HepG2 (cell line): ENCODE data around the gene NME1. TPM values are rescaled to one million over a fixed set of nuclear protein-coding genes. Genes with fewer than 3 reads are reported as not detected.
A peak's percentile ranks its signal among the peaks of the same experiment; 100 is the strongest.

Experiments
- FOXC1 ChIP-seq: sonication (generic); formaldehyde crosslinking; IDR thresholded peaks from 2 replicates; pipeline ENCODE4 v1.8.0; 2022; ENCODE audit warnings: mild to moderate bottlenecking, missing genetic modification reagents, borderline replicate concordance
- HOXA5 ChIP-seq: sonication (generic); formaldehyde crosslinking; IDR thresholded peaks from 2 replicates; pipeline ENCODE4 v1.4.0; 2020; ENCODE audit warnings: missing genetic modification reagents
- LCORL ChIP-seq, 2 experiments: fragments of 450-650 bp in 1 of 2; sonication (generic) in 1 of 2; formaldehyde crosslinking in 1 of 2; IDR thresholded peaks; 2 replicates each; pipeline versions ENCODE4 v1.5.0 to v1.6.1; 2017 to 2020; ENCODE audit warnings: antibody characterized with exemption in 1 of 2, missing genetic modification reagents in 1 of 2
- NFE2 ChIP-seq: sonication (generic); formaldehyde crosslinking; IDR thresholded peaks from 2 replicates; pipeline ENCODE4 v1.4.0; 2020; ENCODE audit warnings: missing genetic modification reagents
- U2AF2 ChIP-seq: fragments of 200-400 bp; formaldehyde crosslinking; IDR thresholded peaks from 2 replicates; pipeline ENCODE4 v1.6.1; 2017; ENCODE audit warnings: low read depth, mild to moderate bottlenecking, low read length
- YEATS4 ChIP-seq: sonication (generic); formaldehyde crosslinking; IDR thresholded peaks from 2 replicates; pipeline ENCODE4 v1.4.0; 2020; ENCODE audit warnings: missing genetic modification reagents, borderline replicate concordance
- ZMYM3 ChIP-seq: sonication (generic); formaldehyde crosslinking; IDR thresholded peaks from 2 replicates; pipeline ENCODE4 v1.5.1; 2020; ENCODE audit warnings: mild to moderate bottlenecking, missing genetic modification reagents
- ZNF296 ChIP-seq: sonication (generic); formaldehyde crosslinking; conservative IDR thresholded peaks from 2 replicates; pipeline ENCODE4 v1.5.0; 2020; ENCODE audit warnings: mild to moderate bottlenecking, missing genetic modification reagents
- ZNF616 ChIP-seq: sonication (generic); formaldehyde crosslinking; IDR thresholded peaks from 2 replicates; pipeline ENCODE4 v1.5.0; 2020; ENCODE audit warnings: low read depth, mild to moderate bottlenecking, missing genetic modification reagents
- ZNF749 ChIP-seq: sonication (generic); formaldehyde crosslinking; IDR thresholded peaks from 2 replicates; pipeline ENCODE4 v1.8.0; 2022; ENCODE audit warnings: mild to moderate bottlenecking, missing genetic modification reagents, moderate library complexity, borderline replicate concordance
- polyA plus RNA-seq, 8 experiments: library from polyadenylated mRNA; depleted of rRNA in 3 of 8; stranded (reverse) in 7 of 8; unstranded in 1 of 8; fragments of >200 nt; fragmentation: Illumina TruSeq in 4 of 8; extraction: Trizol in 4 of 8; gene quantifications; 2 replicates each; pipeline versions ENCODE4 v1.2.1 to v1.2.3, GENCODE V29; 2011 to 2016; ENCODE audit warnings: low read depth in 4 of 8, missing spikeins in 1 of 8, mixed read lengths in 1 of 8; ENCODE audit not compliant: insufficient read depth in 1 of 8
- total RNA-seq, 5 experiments: library from RNA; depleted of rRNA; stranded (reverse); fragments of >200 nt; fragmentation: Illumina TruSeq; extraction: Trizol; gene quantifications; 2 replicates each; pipeline ENCODE4 v1.2.3, GENCODE V29; 2016; ENCODE audit warnings: low read depth in 1 of 5
- TF ChIP-seq, protein P1 (sequence below): sonication (generic); formaldehyde crosslinking; IDR thresholded peaks from 2 replicates; pipeline ENCODE4; 2020; ENCODE audit warnings: missing genetic modification reagents, mild to moderate bottlenecking, borderline replicate concordance
- TF ChIP-seq, protein P2 (sequence below): sonication (generic); formaldehyde crosslinking; IDR thresholded peaks from 2 replicates; pipeline ENCODE4 v1.4.0; 2020; ENCODE audit warnings: mild to moderate bottlenecking, missing genetic modification reagents
- TF ChIP-seq, protein P3 (sequence below): sonication (generic); formaldehyde crosslinking; IDR thresholded peaks from 2 replicates; pipeline ENCODE4 v1.4.0; 2020; ENCODE audit warnings: missing genetic modification reagents
- TF ChIP-seq, protein P4 (sequence below): sonication (generic); formaldehyde crosslinking; IDR thresholded peaks from 2 replicates; pipeline ENCODE4 v1.4.0; 2020; ENCODE audit warnings: mild to moderate bottlenecking, missing genetic modification reagents, borderline replicate concordance
- TF ChIP-seq, protein P5 (sequence below): sonication (generic); formaldehyde crosslinking; IDR thresholded peaks from 2 replicates; pipeline ENCODE4 v1.5.0; 2020; ENCODE audit warnings: mild to moderate bottlenecking, missing genetic modification reagents, borderline replicate concordance
- TF ChIP-seq, protein P6 (sequence below): IDR thresholded peaks from 2 replicates; pipeline ENCODE4 v1.6.1; 2016

Gene NME1
- total and polyA plus RNA-seq, 2 of the 13 experiments (the other 11 are each of a cell fraction or from before 2014, with no cell fraction given) = 295 to 516 TPM

DNA sequence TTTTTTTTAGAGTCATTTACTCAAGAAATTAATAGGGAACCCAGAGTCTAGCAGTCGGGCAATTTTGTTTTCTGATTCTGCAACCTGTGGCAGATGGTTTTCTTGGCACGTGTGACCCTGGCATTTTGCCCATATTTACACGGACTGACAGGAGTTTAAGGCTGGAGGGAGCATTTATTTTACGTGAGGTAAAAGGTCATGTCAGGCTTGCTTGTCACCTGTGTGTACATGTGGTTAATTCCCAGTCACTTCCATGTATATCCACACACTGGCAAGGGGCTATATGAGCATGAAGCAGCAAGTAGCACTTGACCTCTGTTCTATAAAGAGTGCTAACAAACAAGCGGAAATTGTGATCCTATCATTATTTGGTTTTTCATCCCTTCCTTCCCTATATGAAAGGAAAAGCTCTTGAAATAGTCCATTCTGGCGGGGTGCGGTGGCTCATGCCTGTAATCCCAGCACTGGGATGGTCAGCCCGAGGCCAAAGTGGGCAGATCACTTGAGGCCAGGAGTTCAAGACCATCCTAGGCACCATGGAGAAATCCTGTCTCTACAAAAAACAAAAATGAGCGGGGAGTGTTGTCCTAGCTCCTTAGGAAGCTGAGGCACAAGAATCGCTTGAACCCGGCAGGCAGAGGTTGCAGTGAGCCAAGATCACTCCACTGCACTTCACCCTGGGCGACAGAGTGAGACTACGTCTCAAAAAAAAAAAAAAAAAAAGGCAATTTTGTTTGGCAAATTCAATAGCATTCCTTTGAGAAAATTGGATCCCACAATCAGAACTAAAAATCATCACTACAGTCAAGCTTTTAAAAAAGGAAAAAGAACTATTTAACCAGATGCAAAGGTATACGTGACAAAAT, 34.8 kb upstream of the NME1 start (continued):
- TF ChIP-seq, protein P1, sequence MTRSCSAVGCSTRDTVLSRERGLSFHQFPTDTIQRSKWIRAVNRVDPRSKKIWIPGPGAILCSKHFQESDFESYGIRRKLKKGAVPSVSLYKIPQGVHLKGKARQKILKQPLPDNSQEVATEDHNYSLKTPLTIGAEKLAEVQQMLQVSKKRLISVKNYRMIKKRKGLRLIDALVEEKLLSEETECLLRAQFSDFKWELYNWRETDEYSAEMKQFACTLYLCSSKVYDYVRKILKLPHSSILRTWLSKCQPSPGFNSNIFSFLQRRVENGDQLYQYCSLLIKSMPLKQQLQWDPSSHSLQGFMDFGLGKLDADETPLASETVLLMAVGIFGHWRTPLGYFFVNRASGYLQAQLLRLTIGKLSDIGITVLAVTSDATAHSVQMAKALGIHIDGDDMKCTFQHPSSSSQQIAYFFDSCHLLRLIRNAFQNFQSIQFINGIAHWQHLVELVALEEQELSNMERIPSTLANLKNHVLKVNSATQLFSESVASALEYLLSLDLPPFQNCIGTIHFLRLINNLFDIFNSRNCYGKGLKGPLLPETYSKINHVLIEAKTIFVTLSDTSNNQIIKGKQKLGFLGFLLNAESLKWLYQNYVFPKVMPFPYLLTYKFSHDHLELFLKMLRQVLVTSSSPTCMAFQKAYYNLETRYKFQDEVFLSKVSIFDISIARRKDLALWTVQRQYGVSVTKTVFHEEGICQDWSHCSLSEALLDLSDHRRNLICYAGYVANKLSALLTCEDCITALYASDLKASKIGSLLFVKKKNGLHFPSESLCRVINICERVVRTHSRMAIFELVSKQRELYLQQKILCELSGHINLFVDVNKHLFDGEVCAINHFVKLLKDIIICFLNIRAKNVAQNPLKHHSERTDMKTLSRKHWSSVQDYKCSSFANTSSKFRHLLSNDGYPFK = no peak
- TF ChIP-seq LCORL (IDR thresholded peaks at IDR 0.05) = no peak
- TF ChIP-seq LCORL (CRISPR knock-in tag; IDR thresholded peaks at IDR 0.05) = 0 out of 2 replicates have a peak, but pooled peaks have one; percentile 32
- TF ChIP-seq U2AF2 = no peak
- 0 out of 2 replicates have a peak, but pooled peaks have one; percentile 28 for TF ChIP-seq YEATS4
- no peak for TF ChIP-seq ZNF749 (CRISPR knock-in tag)
- no peak for TF ChIP-seq ZNF616
- TF ChIP-seq, protein P2, sequence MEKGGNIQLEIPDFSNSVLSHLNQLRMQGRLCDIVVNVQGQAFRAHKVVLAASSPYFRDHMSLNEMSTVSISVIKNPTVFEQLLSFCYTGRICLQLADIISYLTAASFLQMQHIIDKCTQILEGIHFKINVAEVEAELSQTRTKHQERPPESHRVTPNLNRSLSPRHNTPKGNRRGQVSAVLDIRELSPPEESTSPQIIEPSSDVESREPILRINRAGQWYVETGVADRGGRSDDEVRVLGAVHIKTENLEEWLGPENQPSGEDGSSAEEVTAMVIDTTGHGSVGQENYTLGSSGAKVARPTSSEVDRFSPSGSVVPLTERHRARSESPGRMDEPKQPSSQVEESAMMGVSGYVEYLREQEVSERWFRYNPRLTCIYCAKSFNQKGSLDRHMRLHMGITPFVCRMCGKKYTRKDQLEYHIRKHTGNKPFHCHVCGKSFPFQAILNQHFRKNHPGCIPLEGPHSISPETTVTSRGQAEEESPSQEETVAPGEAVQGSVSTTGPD (CRISPR knock-in tag) = no peak
- TF ChIP-seq, protein P3, sequence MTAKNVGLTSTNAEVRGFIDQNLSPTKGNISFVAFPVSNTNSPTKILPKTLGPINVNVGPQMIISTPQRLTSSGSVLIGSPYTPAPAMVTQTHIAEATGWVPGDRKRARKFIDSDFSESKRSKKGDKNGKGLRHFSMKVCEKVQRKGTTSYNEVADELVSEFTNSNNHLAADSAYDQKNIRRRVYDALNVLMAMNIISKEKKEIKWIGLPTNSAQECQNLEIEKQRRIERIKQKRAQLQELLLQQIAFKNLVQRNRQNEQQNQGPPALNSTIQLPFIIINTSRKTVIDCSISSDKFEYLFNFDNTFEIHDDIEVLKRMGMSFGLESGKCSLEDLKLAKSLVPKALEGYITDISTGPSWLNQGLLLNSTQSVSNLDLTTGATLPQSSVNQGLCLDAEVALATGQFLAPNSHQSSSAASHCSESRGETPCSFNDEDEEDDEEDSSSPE = no peak
- no peak for TF ChIP-seq HOXA5 (CRISPR knock-in tag)
- TF ChIP-seq, protein P4, sequence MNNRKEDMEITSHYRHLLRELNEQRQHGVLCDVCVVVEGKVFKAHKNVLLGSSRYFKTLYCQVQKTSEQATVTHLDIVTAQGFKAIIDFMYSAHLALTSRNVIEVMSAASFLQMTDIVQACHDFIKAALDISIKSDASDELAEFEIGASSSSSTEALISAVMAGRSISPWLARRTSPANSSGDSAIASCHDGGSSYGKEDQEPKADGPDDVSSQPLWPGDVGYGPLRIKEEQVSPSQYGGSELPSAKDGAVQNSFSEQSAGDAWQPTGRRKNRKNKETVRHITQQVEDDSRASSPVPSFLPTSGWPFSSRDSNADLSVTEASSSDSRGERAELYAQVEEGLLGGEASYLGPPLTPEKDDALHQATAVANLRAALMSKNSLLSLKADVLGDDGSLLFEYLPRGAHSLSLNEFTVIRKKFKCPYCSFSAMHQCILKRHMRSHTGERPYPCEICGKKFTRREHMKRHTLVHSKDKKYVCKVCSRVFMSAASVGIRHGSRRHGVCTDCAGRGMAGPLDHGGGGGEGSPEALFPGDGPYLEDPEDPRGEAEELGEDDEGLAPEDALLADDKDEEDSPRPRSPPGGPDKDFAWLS (CRISPR knock-in tag) = no peak
- TF ChIP-seq NFE2 = no peak
- TF ChIP-seq, protein P5, sequence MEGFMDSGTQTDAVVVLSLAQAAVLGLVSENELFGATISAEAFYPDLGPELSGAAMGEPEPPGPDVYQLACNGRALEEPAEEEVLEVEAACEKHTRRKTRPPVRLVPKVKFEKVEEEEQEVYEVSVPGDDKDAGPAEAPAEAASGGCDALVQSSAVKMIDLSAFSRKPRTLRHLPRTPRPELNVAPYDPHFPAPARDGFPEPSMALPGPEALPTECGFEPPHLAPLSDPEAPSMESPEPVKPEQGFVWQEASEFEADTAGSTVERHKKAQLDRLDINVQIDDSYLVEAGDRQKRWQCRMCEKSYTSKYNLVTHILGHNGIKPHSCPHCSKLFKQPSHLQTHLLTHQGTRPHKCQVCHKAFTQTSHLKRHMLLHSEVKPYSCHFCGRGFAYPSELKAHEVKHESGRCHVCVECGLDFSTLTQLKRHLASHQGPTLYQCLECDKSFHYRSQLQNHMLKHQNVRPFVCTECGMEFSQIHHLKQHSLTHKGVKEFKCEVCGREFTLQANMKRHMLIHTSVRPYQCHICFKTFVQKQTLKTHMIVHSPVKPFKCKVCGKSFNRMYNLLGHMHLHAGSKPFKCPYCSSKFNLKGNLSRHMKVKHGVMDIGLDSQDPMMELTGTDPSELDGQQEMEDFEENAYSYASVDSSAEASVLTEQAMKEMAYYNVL (CRISPR knock-in tag) = no peak
- TF ChIP-seq, protein P6, sequence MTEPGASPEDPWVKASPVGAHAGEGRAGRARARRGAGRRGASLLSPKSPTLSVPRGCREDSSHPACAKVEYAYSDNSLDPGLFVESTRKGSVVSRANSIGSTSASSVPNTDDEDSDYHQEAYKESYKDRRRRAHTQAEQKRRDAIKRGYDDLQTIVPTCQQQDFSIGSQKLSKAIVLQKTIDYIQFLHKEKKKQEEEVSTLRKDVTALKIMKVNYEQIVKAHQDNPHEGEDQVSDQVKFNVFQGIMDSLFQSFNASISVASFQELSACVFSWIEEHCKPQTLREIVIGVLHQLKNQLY = peak; percentile 39; the same call in 1 of the 2 replicates
- no peak for TF ChIP-seq FOXC1 (CRISPR knock-in tag)
- no peak for TF ChIP-seq ZMYM3 (CRISPR knock-in tag)
- TF ChIP-seq ZNF296 (CRISPR knock-in tag) = no peak
